HFFc6 (cell line): ENCODE data around the gene PIGK. TPM values are rescaled to one million over a fixed set of nuclear protein-coding genes. Genes with fewer than 3 reads are reported as not detected.

Experiments used
- DNase-seq: peaks from one replicate; pipeline ENCODE4 v3.0.0-alpha.2; 2018
- H3K27ac Mint-ChIP-seq: 2 replicates; pipeline ENCODE4 v1.8.0; 2020; ENCODE audit warnings: mild to moderate bottlenecking, mixed read lengths
- H3K27me3 Mint-ChIP-seq: 2 replicates; pipeline ENCODE4 v1.8.0; 2021; ENCODE audit warnings: mild to moderate bottlenecking, moderate library complexity, mixed read lengths; ENCODE audit not compliant: insufficient read depth
- H3K36me3 Mint-ChIP-seq: 2 replicates; pipeline ENCODE4 v1.8.0; 2021; ENCODE audit warnings: low read depth, mixed read lengths
- H3K4me1 Mint-ChIP-seq: 2 replicates; pipeline ENCODE4 v1.8.0; 2020; ENCODE audit warnings: low read depth, mixed read lengths
- H3K4me3 Mint-ChIP-seq: 2 replicates; pipeline ENCODE4 v1.8.0; 2020; ENCODE audit warnings: mild to moderate bottlenecking, moderate library complexity, mixed read lengths
- H3K9me3 Mint-ChIP-seq: 2 replicates; pipeline ENCODE4 v1.8.0; 2020; ENCODE audit warnings: mild to moderate bottlenecking, mixed read lengths
- long read RNA-seq: library from polyadenylated mRNA; unstranded; transcript quantifications from one replicate; pipeline ENCODE4 v2.0.0, GENCODE V29; 2019
- total RNA-seq, 6 experiments: library from RNA; stranded (reverse); fragmentation: NEBNext Ultra II Directional; extraction: Animal tissue kit (Norgen Biotek cat#: 25700); gene quantifications; 2 replicates in 1 of 6; 3 replicates in 5 of 6; pipeline ENCODE4 v1.2.3, GENCODE V29; 2021
- TF ChIP-seq, protein P1 (sequence below): fragments of 200-600 bp; sonication (generic); IDR thresholded peaks from 2 replicates; pipeline ENCODE4 v1.5.0; 2021; ENCODE audit warnings: antibody characterized with exemption, mild to moderate bottlenecking

PIGK gene
- 10 to 100 TPM; 55.4 to 77.9 (median 65.5) TPM for total RNA-seq
- long read RNA-seq, full-length matches to known transcripts = 65 of 81 reads
- long read RNA-seq, partial matches to known transcripts = 3 of 81 reads
- long read RNA-seq, other reads (novel, unspliced or antisense) = 13 of 81 reads

- TF ChIP-seq, protein P1, sequence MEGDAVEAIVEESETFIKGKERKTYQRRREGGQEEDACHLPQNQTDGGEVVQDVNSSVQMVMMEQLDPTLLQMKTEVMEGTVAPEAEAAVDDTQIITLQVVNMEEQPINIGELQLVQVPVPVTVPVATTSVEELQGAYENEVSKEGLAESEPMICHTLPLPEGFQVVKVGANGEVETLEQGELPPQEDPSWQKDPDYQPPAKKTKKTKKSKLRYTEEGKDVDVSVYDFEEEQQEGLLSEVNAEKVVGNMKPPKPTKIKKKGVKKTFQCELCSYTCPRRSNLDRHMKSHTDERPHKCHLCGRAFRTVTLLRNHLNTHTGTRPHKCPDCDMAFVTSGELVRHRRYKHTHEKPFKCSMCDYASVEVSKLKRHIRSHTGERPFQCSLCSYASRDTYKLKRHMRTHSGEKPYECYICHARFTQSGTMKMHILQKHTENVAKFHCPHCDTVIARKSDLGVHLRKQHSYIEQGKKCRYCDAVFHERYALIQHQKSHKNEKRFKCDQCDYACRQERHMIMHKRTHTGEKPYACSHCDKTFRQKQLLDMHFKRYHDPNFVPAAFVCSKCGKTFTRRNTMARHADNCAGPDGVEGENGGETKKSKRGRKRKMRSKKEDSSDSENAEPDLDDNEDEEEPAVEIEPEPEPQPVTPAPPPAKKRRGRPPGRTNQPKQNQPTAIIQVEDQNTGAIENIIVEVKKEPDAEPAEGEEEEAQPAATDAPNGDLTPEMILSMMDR = peak; percentile 32; the same call in 1 of the 2 replicates
- Mint-ChIP-seq H3K27ac (peak within 1 kb of the TSS; percentile 89), H3K27me3 (no peaks in the 10 kb centered on the region), H3K36me3 (peaks cover 21% of the 10 kb centered on the region), H3K4me3 (peak within 1 kb of the TSS; percentile 99), H3K4me1 (peaks cover 44% of the 10 kb centered on the region), H3K9me3 (no peaks in the 10 kb centered on the region)
- DNase-seq = peak; percentile 89
Measured at GRCh38 chr1:77219166-77219887, at the start of gene PIGK. Gene PIGK, minus strand, starts transcription at chr1:77219430. Its CDS starts 28 bp downstream, at chr1:77219402.

DNA sequence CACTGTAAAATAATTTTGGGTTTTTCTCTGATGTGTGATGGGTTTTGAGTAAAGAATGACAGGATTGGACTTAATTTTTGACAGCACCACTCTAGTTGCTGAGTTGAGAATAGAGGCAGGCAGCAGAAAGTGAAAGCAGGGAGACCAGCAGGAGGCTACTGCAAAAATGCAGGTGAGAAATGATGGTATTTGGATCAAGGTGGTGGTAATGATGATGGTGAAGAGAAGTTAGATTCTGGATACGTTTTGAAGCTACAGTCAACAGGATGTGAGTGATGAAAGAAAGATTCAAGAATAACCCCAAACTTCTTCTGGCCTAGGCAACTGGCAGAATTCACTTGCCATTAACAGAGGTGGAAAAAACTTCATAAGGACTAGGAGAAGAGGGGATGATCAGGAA is 47.8 kb upstream of the PIGK start:
- peaks cover 14% of the 10 kb centered on the region for H3K4me1 Mint-ChIP-seq
- H3K36me3 Mint-ChIP-seq = no peaks in the 10 kb centered on the region
- H3K4me3 Mint-ChIP-seq = no peak overlapping the region
- H3K27ac Mint-ChIP-seq = no peak overlapping the region
- no peak for DNase-seq
- H3K9me3 Mint-ChIP-seq = no peaks in the 10 kb centered on the region
- TF ChIP-seq, protein P1 = no peak
- H3K27me3 Mint-ChIP-seq = no peaks in the 10 kb centered on the region; the same call in 1 of the 2 replicates

DNA sequence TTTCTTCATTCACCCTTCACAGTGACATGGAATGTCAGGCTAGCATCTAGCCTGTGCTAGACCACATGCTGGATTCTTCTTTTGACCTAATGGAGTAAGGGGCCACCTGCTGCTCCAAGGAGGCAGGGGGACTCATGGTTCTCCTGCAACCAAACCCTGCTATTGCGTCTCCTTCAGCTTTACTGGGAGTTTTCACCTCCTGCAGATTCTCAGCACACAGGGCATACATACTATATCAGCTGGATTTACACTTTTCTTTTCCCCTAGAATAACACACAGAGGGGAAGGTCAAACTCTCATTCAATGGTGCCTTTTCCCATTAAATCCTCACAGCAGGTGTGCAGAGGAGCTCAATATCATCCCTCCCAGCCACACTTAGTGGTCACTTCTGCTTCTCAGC is 46.0 kb upstream of the PIGK start:
- no peaks in the 10 kb centered on the region for H3K9me3 Mint-ChIP-seq
- no peak overlapping the region for H3K27ac Mint-ChIP-seq
- no peak for DNase-seq
- TF ChIP-seq, protein P1 = no peak
- H3K36me3 Mint-ChIP-seq = no peaks in the 10 kb centered on the region
- H3K4me3 Mint-ChIP-seq = no peak overlapping the region
- H3K4me1 Mint-ChIP-seq = no peaks in the 10 kb centered on the region
- H3K27me3 Mint-ChIP-seq = no peaks in the 10 kb centered on the region; the same call in 1 of the 2 replicates

- Mint-ChIP-seq H3K27me3 (no peaks in the 10 kb centered on the region; the same call in 1 of the 2 replicates), H3K36me3 (no peaks in the 10 kb centered on the region), H3K9me3 (no peaks in the 10 kb centered on the region), H3K27ac (no peak overlapping the region), H3K4me3 (no peak overlapping the region), H3K4me1 (no peaks in the 10 kb centered on the region)
- TF ChIP-seq, protein P1 = no peak
- no peak for DNase-seq
Measured at GRCh38 chr1:77263708-77264107, 44.5 kb upstream of the PIGK start.

- H3K36me3 Mint-ChIP-seq = peaks cover 25% of the 10 kb centered on the region
- no peak overlapping the region for H3K27ac Mint-ChIP-seq
- peaks cover 23% of the 10 kb centered on the region for H3K9me3 Mint-ChIP-seq
- H3K27me3 Mint-ChIP-seq = peaks cover 2% of the 10 kb centered on the region
- no peak overlapping the region for H3K4me3 Mint-ChIP-seq
- TF ChIP-seq, protein P1 = no peak
- no peak for DNase-seq
- H3K4me1 Mint-ChIP-seq = no peaks in the 10 kb centered on the region
Measured at GRCh38 chr1:77253211-77253610, 34.0 kb upstream of the PIGK start.
